GM19043 (cell line): ENCODE measurements around the gene CDK19.
A peak's percentile ranks its signal among the peaks of the same experiment; 100 is the strongest.

Experiments used
- ATAC-seq: cut with Tn5 transposase; IDR thresholded peaks from one replicate; pipeline ENCODE4 v1.9.1; 2021; ENCODE audit warnings: low read depth; ENCODE audit not compliant: unreplicated experiment

Gene CDK19

DNA sequence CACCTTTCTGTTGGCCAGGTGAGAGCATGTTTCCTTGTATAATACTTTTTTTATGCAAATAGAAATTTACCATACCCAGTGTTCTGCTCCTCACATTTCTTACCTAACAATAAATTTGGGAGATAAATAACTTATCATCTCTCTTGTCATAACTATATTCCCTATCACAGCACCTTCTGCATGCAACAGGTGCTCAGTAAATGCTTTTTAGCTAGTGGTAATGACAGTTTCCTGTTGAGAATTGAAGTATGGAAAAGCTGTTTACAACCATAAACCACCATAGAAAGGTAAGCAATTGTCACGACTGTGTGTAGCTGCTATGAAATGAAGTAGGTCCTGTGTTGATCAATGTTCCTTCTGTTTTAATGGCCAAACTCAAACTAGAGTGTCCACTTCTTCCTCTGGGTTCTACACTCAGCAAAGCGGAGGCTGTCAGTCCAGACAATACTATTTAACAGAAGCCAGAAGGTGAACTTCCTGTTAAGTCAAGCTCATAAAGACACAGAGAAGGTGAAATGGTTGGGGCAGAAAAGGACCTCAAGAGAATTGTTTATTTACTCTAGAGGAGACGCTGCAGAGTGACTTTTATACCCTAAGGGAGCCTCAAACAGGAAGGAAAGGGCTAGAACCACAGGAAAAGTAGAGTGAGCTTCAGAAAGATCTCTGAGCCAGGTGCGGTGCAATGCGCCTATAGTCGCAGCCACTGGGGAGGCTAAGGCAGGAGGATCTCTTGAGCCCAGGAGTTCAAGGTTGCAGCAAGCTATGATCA is 254.8 kb downstream of the CDK19 start:
- ATAC-seq: peak; percentile 51
